Smooth muscle cell (in vitro differentiated cells): ENCODE measurements around the gene USP46. TPM values are rescaled to one million over a fixed set of nuclear protein-coding genes. Genes with fewer than 3 reads are reported as not detected.

Experiments
- DNase-seq: peaks from one replicate; lab custom pipeline; 2025; ENCODE audit not compliant: unreplicated experiment; lab: John Stamatoyannopoulos, UW
- H2AFZ ChIP-seq: fragments of 200-600 bp; sonication (generic); 2 replicates; pipeline ENCODE4 v1.6.0; 2016; ENCODE audit warnings: antibody characterized with exemption, low read depth, mild to moderate bottlenecking
- H3F3A ChIP-seq: fragments of 200-600 bp; sonication (generic); 2 replicates; pipeline ENCODE4 v1.6.0; 2017; ENCODE audit warnings: antibody characterized with exemption, low read depth
- H3K27ac ChIP-seq: fragments of 200-600 bp; sonication (generic); 2 replicates; pipeline ENCODE4 v1.5.1; 2016; ENCODE audit warnings: low read depth, mild to moderate bottlenecking
- H3K27me3 ChIP-seq: fragments of 200-600 bp; sonication (generic); 2 replicates; pipeline ENCODE4 v1.6.1; 2016; ENCODE audit warnings: low read depth, mild to moderate bottlenecking
- H3K36me3 ChIP-seq: fragments of 200-600 bp; sonication (generic); 2 replicates; pipeline ENCODE4 v1.5.1; 2016; ENCODE audit warnings: low read depth
- H3K4me1 ChIP-seq: fragments of 200-600 bp; sonication (generic); 2 replicates; pipeline ENCODE4 v1.5.1; 2016; ENCODE audit warnings: low read depth
- H3K4me2 ChIP-seq: fragments of 200-600 bp; sonication (generic); 2 replicates; pipeline ENCODE4 v1.6.0; 2016; ENCODE audit warnings: mild to moderate bottlenecking
- H3K4me3 ChIP-seq: fragments of 200-600 bp; sonication (generic); 2 replicates; pipeline ENCODE4 v1.5.1; 2016; ENCODE audit warnings: mild to moderate bottlenecking
- H3K79me2 ChIP-seq: fragments of 200-600 bp; sonication (generic); 2 replicates; pipeline ENCODE4 v1.6.0; 2016; ENCODE audit warnings: low read depth, mild to moderate bottlenecking
- H3K9ac ChIP-seq: fragments of 200-600 bp; sonication (generic); 2 replicates; pipeline ENCODE4 v1.6.0; 2016; ENCODE audit warnings: low read depth
- H3K9me3 ChIP-seq: fragments of 200-600 bp; sonication (generic); replicated peaks from 2 replicates; pipeline ENCODE4 v1.5.1; 2016; ENCODE audit warnings: low read depth
- H4K20me1 ChIP-seq: fragments of 200-600 bp; sonication (generic); 2 replicates; pipeline ENCODE4 v1.6.0; 2016; ENCODE audit warnings: low read depth
- WGBS: methylation state at CpG from one replicate; pipeline ENCODE4 v1.1.7; 2016; ENCODE audit warnings: low lambda C conversion rate; 5-methylcytosine and 5-hydroxymethylcytosine counted together
- polyA plus RNA-seq: library from polyadenylated mRNA; unstranded; fragments of >200 nt; fragmentation: Nextera tagmentation; extraction: Ambion mirVana; gene quantifications from 2 replicates; pipeline ENCODE4 v1.2.1, GENCODE V29; 2016
- total RNA-seq: library from RNA; depleted of rRNA; stranded (reverse); fragments of >200 nt; gene quantifications from 2 replicates; pipeline ENCODE4 v1.2.3, GENCODE V29; 2014
- TF ChIP-seq, protein P1 (sequence below): fragments of 200-600 bp; sonication (generic); IDR thresholded peaks from 2 replicates; pipeline ENCODE4 v1.5.1; 2017; ENCODE audit warnings: borderline replicate concordance, mild to moderate bottlenecking, antibody characterized with exemption; ENCODE audit not compliant: insufficient read depth, poor library complexity, severe bottlenecking

USP46 gene
- total and polyA plus RNA-seq, 2 experiments from 2014 or later = 17.2 to 30.4 TPM

DNA sequence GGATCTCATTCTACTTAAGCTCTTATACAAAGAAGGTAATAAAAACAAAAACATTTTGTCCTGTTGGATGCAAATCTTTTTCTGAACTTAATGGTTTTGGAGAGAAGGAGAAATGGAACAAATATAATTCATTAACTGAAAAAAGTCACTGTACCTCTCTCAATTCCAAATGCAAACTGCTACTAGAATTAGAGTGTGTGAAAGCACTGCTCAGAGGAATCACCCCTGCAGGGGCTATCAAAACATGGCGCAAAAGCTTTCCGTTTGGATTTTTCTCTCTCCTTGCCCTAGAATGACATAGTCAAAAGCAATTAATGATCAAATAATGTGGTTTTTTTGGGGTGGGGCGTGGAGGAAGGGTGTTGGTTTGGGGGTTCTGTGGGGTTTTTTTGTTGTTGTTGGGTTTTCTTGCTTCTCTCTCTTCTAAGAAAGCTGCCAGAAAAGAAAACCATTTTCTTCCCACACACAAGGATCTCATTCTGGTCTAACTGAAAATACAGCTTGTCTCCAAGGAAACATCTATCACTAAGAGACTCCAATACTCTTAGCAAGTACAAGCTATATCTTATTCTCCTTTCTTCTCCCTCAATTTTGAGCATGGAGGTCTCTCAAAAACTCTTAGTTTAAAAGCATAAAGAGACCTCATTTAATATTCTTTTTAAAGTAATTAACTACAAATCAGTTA lies 41.6 kb downstream of the USP46 start:
- no peak overlapping the region for H2AFZ ChIP-seq
- peaks cover 13% of the 10 kb centered on the region for H3K79me2 ChIP-seq
- no peak overlapping the region for H3K9ac ChIP-seq
- H4K20me1 ChIP-seq = peaks cover 24% of the 10 kb centered on the region
- H3K4me3 ChIP-seq = no peak overlapping the region
- TF ChIP-seq, protein P1, sequence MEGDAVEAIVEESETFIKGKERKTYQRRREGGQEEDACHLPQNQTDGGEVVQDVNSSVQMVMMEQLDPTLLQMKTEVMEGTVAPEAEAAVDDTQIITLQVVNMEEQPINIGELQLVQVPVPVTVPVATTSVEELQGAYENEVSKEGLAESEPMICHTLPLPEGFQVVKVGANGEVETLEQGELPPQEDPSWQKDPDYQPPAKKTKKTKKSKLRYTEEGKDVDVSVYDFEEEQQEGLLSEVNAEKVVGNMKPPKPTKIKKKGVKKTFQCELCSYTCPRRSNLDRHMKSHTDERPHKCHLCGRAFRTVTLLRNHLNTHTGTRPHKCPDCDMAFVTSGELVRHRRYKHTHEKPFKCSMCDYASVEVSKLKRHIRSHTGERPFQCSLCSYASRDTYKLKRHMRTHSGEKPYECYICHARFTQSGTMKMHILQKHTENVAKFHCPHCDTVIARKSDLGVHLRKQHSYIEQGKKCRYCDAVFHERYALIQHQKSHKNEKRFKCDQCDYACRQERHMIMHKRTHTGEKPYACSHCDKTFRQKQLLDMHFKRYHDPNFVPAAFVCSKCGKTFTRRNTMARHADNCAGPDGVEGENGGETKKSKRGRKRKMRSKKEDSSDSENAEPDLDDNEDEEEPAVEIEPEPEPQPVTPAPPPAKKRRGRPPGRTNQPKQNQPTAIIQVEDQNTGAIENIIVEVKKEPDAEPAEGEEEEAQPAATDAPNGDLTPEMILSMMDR = no peak
- no peaks in the 10 kb centered on the region for H3F3A ChIP-seq
- no peaks in the 10 kb centered on the region for H3K9me3 ChIP-seq
- DNase-seq = no peak
- peaks cover 4% of the 10 kb centered on the region for H3K4me1 ChIP-seq
- H3K27ac ChIP-seq = no peak overlapping the region
- 93% methylated on average over 3 of the region's 3 CpGs for WGBS
- no peaks in the 10 kb centered on the region for H3K36me3 ChIP-seq
- H3K4me2 ChIP-seq = no peak overlapping the region
- H3K27me3 ChIP-seq = no peaks in the 10 kb centered on the region

DNA sequence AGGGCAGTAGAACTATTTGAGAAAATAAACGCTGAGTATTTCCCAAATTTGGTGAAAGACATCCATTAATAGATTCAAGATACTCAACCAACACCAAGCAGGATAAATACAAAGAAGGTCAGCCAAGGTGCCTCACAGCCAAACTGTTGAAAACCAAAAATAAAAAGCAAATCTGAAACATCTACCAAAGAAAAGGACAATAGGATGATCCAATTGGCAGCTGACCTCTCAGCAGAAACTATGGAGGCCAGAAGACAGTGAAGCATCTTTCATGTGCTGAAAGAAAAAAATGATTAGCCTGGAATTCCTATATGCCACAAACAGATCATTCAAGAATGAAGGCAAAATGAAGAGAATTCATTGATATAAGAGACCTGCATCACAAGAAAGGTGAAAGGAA lies 44.9 kb downstream of the USP46 start:
- H3K4me2 ChIP-seq = no peak overlapping the region
- 100% methylated on average over 1 of the region's 1 CpG for WGBS
- H3K79me2 ChIP-seq = peaks cover 10% of the 10 kb centered on the region
- no peaks in the 10 kb centered on the region for H3F3A ChIP-seq
- no peak overlapping the region for H2AFZ ChIP-seq
- H3K27ac ChIP-seq = no peak overlapping the region
- no peaks in the 10 kb centered on the region for H3K9me3 ChIP-seq
- H3K27me3 ChIP-seq = no peaks in the 10 kb centered on the region
- peaks cover 4% of the 10 kb centered on the region for H3K4me1 ChIP-seq
- H3K4me3 ChIP-seq = no peak overlapping the region
- peaks cover 3% of the 10 kb centered on the region for H3K36me3 ChIP-seq
- DNase-seq = no peak
- peaks cover 7% of the 10 kb centered on the region for H4K20me1 ChIP-seq
- TF ChIP-seq, protein P1 = no peak
- H3K9ac ChIP-seq = no peak overlapping the region

DNA sequence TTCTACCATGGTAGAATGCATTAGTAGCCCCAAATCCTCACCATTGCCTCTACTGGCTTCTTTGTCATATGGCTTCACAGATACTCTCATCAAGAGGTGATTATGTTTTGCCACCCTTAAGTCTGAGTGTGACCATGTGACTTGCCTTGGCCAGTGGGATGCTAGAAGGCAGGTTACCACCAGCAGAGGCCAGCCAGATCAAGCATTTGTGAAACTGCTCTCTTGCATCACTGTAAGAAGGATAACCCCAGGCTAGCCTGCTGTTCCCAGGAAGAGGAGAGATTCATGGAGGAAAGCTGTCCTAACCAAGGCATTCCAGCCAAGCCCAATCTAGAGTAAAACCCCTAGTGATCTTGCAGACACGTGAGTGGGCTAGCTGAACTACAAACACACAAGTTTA lies 46.8 kb downstream of the USP46 start:
- 85% methylated on average over 1 of the region's 1 CpG for WGBS
- no peaks in the 10 kb centered on the region for H3K9me3 ChIP-seq
- H3K36me3 ChIP-seq = peaks cover 3% of the 10 kb centered on the region
- H3K4me1 ChIP-seq = peaks cover 7% of the 10 kb centered on the region
- no peaks in the 10 kb centered on the region for H4K20me1 ChIP-seq
- DNase-seq = no peak
- no peak overlapping the region for H3K27ac ChIP-seq
- TF ChIP-seq, protein P1 = no peak
- H3K27me3 ChIP-seq = no peaks in the 10 kb centered on the region
- H2AFZ ChIP-seq = no peak overlapping the region
- H3K4me2 ChIP-seq = no peak overlapping the region
- H3K9ac ChIP-seq = no peak overlapping the region
- H3K4me3 ChIP-seq = no peak overlapping the region
- H3K79me2 ChIP-seq = peaks cover 3% of the 10 kb centered on the region
- H3F3A ChIP-seq = no peaks in the 10 kb centered on the region

DNA sequence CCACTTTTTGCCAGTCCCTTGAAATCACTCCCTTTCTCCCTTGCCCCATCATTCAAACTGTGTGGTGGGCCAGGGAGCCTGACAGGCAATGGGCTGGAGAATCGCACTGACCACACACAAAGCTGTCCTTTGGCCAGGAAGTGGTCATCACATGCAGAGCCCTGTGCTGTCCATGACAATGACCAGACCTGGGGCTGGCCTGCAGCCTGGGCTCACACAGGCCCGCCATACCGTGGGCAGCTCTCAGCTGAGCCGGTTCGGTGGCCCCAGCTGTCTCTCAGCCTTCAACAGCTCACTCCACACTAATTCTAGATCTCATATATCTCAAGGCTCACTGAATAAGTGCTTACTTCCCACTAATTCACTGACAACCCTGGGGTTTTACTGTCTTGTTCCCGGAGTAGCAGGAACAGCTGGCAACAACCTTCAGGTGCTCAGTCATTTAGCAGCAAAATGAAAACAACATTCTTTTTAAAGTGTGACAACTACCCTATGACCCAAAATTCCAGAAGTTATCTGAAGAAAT lies 48.0 kb downstream of the USP46 start:
- WGBS = 54% methylated on average over 6 of the region's 6 CpGs
- H3K36me3 ChIP-seq = peaks cover 3% of the 10 kb centered on the region
- no peak overlapping the region for H3K27ac ChIP-seq
- no peaks in the 10 kb centered on the region for H3F3A ChIP-seq
- H3K4me2 ChIP-seq = no peak overlapping the region
- H3K79me2 ChIP-seq = peaks cover 3% of the 10 kb centered on the region
- TF ChIP-seq, protein P1 = no peak
- peaks cover 3% of the 10 kb centered on the region for H3K4me1 ChIP-seq
- H2AFZ ChIP-seq = no peak overlapping the region
- no peaks in the 10 kb centered on the region for H3K9me3 ChIP-seq
- no peak overlapping the region for H3K4me3 ChIP-seq
- no peaks in the 10 kb centered on the region for H3K27me3 ChIP-seq
- DNase-seq = no peak
- H4K20me1 ChIP-seq = no peaks in the 10 kb centered on the region
- no peak overlapping the region for H3K9ac ChIP-seq
